Tibial artery (tissue), 4 donors: ENCODE data around the gene ERC2.
"Not testable (repeated sequence)": the region's sequence is repeated elsewhere in the genome, so short reads cannot be mapped to it uniquely, and the experiment has no call there.

ENCODE experiments used
- DNase-seq, 2 donors: peaks; one replicate each; pipeline ENCODE4 v3.0.0-alpha.2; 2019
- H3K27ac ChIP-seq, 2 donors: fragments of 200-600 bp; sonication (generic) in 1 of 2; 1 replicate in 1 of 2; 2 replicates in 1 of 2; pipeline ENCODE4 v1.5.1; 2018 to 2019; ENCODE audit warnings: mild to moderate bottlenecking in 1 of 2
- H3K27me3 ChIP-seq, 2 donors: fragments of 200-600 bp; sonication (generic) in 1 of 2; one replicate each; pipeline versions ENCODE4 v1.5.1 to v1.6.0; 2016 to 2019
- H3K36me3 ChIP-seq, 3 donors: fragments of 200-600 bp; sonication (generic) in 2 of 3; one replicate each; pipeline ENCODE4 v1.5.1; 2016 to 2019; ENCODE audit warnings: mild to moderate bottlenecking in 2 of 3
- H3K4me1 ChIP-seq, 4 donors: fragments of 200-600 bp; sonication (generic) in 2 of 4; 1 replicate in 3 of 4; 2 replicates in 1 of 4; pipeline ENCODE4 v1.5.1; 2016 to 2019
- H3K4me3 ChIP-seq, 2 donors: fragments of 200-600 bp; sonication (generic) in 1 of 2; 1 replicate in 1 of 2; 2 replicates in 1 of 2; pipeline ENCODE4 v1.5.1; 2018 to 2019; ENCODE audit warnings: mild to moderate bottlenecking in 2 of 2
- H3K9me3 ChIP-seq, 3 donors: fragments of 200-600 bp; sonication (generic) in 1 of 3; one replicate each; pipeline ENCODE4 v1.5.1; 2016 to 2019
- CTCF ChIP-seq, 2 experiments: fragments of 200-600 bp in 1 of 2; fragments of 450-650 bp in 1 of 2; IDR thresholded peaks; one replicate each; pipeline ENCODE4 v1.5.1; 2017 to 2019; ENCODE audit warnings: antibody characterized with exemption in 2 of 2, mild to moderate bottlenecking in 1 of 2, moderate library complexity in 1 of 2
- intact Hi-C: fragments of 100-400 bp; cut with DNase I; formaldehyde crosslinking; loops from one replicate; pipeline ENCODE4 v1.15.0; 2023; ENCODE audit warnings: low total_unique reads

Gene ERC2

GRCh38 chr3:56076746-56077145 is 391.5 kb downstream of the ERC2 start:
- TF ChIP-seq CTCF (IDR thresholded peaks at IDR 0.05), result no peak
- intact Hi-C loops, result no loop called here
- DNase-seq, result no peak
- Histone ChIP-seq H3K27me3 (no peaks in the 10 kb centered on the region), H3K4me3 (no peak overlapping the region), H3K9me3 (no peaks in the 10 kb centered on the region), H3K27ac (no peak overlapping the region), H3K4me1 (no peaks in the 10 kb centered on the region), H3K36me3 (no peaks in the 10 kb centered on the region)

GRCh38 chr3:56075089-56075488 is 393.2 kb downstream of the ERC2 start:
- DNase-seq, result no peak
- no peak for TF ChIP-seq CTCF (IDR thresholded peaks at IDR 0.05)
- no peaks in the 10 kb centered on the region for H3K4me1 ChIP-seq

GRCh38 chr3:56069766-56070165 is 398.5 kb downstream of the ERC2 start:
- no peak for DNase-seq
- TF ChIP-seq CTCF (IDR thresholded peaks at IDR 0.05), result no peak
- Histone ChIP-seq H3K27ac (no peak overlapping the region), H3K36me3 (no peaks in the 10 kb centered on the region), H3K27me3 (no peaks in the 10 kb centered on the region), H3K4me1 (no peaks in the 10 kb centered on the region), H3K4me3 (no peak overlapping the region), H3K9me3 (no peaks in the 10 kb centered on the region)
- intact Hi-C loops, result no loop called here

More at GRCh38 chr3:56075089-56075488, 393.2 kb downstream of the ERC2 start:
- Histone ChIP-seq H3K4me3 (no peak overlapping the region), H3K9me3 (no peaks in the 10 kb centered on the region), H3K36me3 (no peaks in the 10 kb centered on the region), H3K27ac (no peak overlapping the region), H3K27me3 (no peaks in the 10 kb centered on the region)
- intact Hi-C loops, result no loop called here

GRCh38 chr3:56066405-56066804 is 401.9 kb downstream of the ERC2 start:
- intact Hi-C loops, H3K4me1 ChIP-seq, DNase-seq, H3K27ac ChIP-seq, H3K4me3 ChIP-seq, H3K36me3 ChIP-seq, H3K27me3 ChIP-seq, H3K9me3 ChIP-seq: not testable (repeated sequence)

GRCh38 chr3:56064684-56065083 is 403.6 kb downstream of the ERC2 start:
- no peaks in the 10 kb centered on the region for H3K27me3 ChIP-seq
- H3K9me3 ChIP-seq, result no peaks in the 10 kb centered on the region
- H3K27ac ChIP-seq, result no peak overlapping the region
- intact Hi-C loops, result no loop called here
- no peaks in the 10 kb centered on the region for H3K36me3 ChIP-seq
- no peak overlapping the region for H3K4me3 ChIP-seq
- TF ChIP-seq CTCF (IDR thresholded peaks at IDR 0.05), result no peak
- H3K4me1 ChIP-seq, result no peaks in the 10 kb centered on the region
- no peak for DNase-seq

- DNase-seq, result no peak
- H3K36me3 ChIP-seq, result no peaks in the 10 kb centered on the region
- no peak overlapping the region for H3K27ac ChIP-seq
- no peak for TF ChIP-seq CTCF (IDR thresholded peaks at IDR 0.05)
- H3K27me3 ChIP-seq, result no peaks in the 10 kb centered on the region
- no peak overlapping the region for H3K4me3 ChIP-seq
- intact Hi-C loops, result no loop called here
- H3K4me1 ChIP-seq, result no peaks in the 10 kb centered on the region
- H3K9me3 ChIP-seq, result no peaks in the 10 kb centered on the region
Observed at GRCh38 chr3:56061279-56061626, 407.0 kb downstream of the ERC2 start.
